H9 (cell line): Measurements from ENCODE around the gene GALE. TPM values are rescaled to one million over a fixed set of nuclear protein-coding genes. Genes with fewer than 3 reads are reported as not detected.

Experiments used
- DNase-seq: peaks from one replicate; pipeline ENCODE4 v3.0.0-alpha.2; 2017
- H2AFZ ChIP-seq: one replicate; pipeline ENCODE4 v1.6.1; 2013; ENCODE audit warnings: mild to moderate bottlenecking, low read length, control low read depth, moderate library complexity
- H2AK5ac ChIP-seq: 2 replicates; pipeline ENCODE4 v1.6.1; 2013; ENCODE audit warnings: low read length, control low read depth, mixed read lengths; ENCODE audit not compliant: insufficient read length
- H2BK120ac ChIP-seq: one replicate; pipeline ENCODE4 v1.6.1; 2013; ENCODE audit warnings: low read depth, mild to moderate bottlenecking, low read length, control low read depth, inconsistent platforms; ENCODE audit not compliant: poor library complexity, severe bottlenecking
- H2BK12ac ChIP-seq: 2 replicates; pipeline ENCODE4 v1.6.1; 2013; ENCODE audit warnings: low read length, control low read depth, mixed read lengths, low read depth; ENCODE audit not compliant: insufficient read length
- H2BK15ac ChIP-seq: 2 replicates; pipeline ENCODE4 v1.6.1; 2013; ENCODE audit warnings: low read depth, low read length, control low read depth
- H2BK20ac ChIP-seq: one replicate; pipeline ENCODE4 v1.6.1; 2013; ENCODE audit warnings: low read depth, mild to moderate bottlenecking, low read length, control low read depth, inconsistent platforms; ENCODE audit not compliant: poor library complexity, severe bottlenecking
- H2BK5ac ChIP-seq: 2 replicates; pipeline ENCODE4 v1.6.1; 2013; ENCODE audit warnings: low read length, control low read depth, mixed read lengths; ENCODE audit not compliant: insufficient read length
- H3K14ac ChIP-seq: 2 replicates; pipeline ENCODE4 v1.6.1; 2013; ENCODE audit warnings: low read length, control low read depth; ENCODE audit not compliant: insufficient read depth
- H3K18ac ChIP-seq: 2 replicates; pipeline ENCODE4 v1.6.1; 2013; ENCODE audit warnings: low read depth, mild to moderate bottlenecking, mixed read lengths, low read length, control low read depth; ENCODE audit not compliant: insufficient read length
- H3K23ac ChIP-seq: 2 replicates; pipeline ENCODE4 v1.6.1; 2013; ENCODE audit warnings: low read length, control low read depth, mixed read lengths, low read depth; ENCODE audit not compliant: insufficient read length
- H3K23me2 ChIP-seq: 2 replicates; pipeline ENCODE4 v1.6.1; 2013; ENCODE audit warnings: low read depth, mild to moderate bottlenecking, mixed read lengths, low read length, control low read depth; ENCODE audit not compliant: insufficient read length, poor library complexity, severe bottlenecking
- H3K27ac ChIP-seq: 2 replicates; pipeline ENCODE4 v1.5.1; 2013; ENCODE audit warnings: low read length, control low read depth, mixed read lengths, low read depth; ENCODE audit not compliant: insufficient read length
- H3K27me3 ChIP-seq: 2 replicates; pipeline ENCODE4 v1.6.1; 2013; ENCODE audit warnings: low read length, control low read depth, inconsistent platforms; ENCODE audit not compliant: insufficient read depth
- H3K4ac ChIP-seq: 2 replicates; pipeline ENCODE4 v1.6.1; 2013; ENCODE audit warnings: low read depth, mild to moderate bottlenecking, control low read depth, inconsistent platforms, low read length, moderate library complexity
- H3K4me1 ChIP-seq: 2 replicates; pipeline ENCODE4 v1.6.1; 2013; ENCODE audit warnings: low read length, control low read depth, inconsistent platforms; ENCODE audit not compliant: insufficient read depth
- H3K4me2 ChIP-seq: 2 replicates; pipeline ENCODE4 v1.6.1; 2013; ENCODE audit warnings: low read length, control low read depth, mixed read lengths; ENCODE audit not compliant: insufficient read length, insufficient read depth
- H3K56ac ChIP-seq: 2 replicates; pipeline ENCODE4 v1.6.1; 2013; ENCODE audit warnings: low read depth, mild to moderate bottlenecking, mixed read lengths, low read length, control low read depth; ENCODE audit not compliant: insufficient read length
- H3K79me1 ChIP-seq: 2 replicates; pipeline ENCODE4 v1.6.1; 2013; ENCODE audit warnings: low read depth, mild to moderate bottlenecking, moderate library complexity, low read length, control low read depth, inconsistent platforms; ENCODE audit not compliant: insufficient read depth, poor library complexity, severe bottlenecking
- H3K79me2 ChIP-seq: 2 replicates; pipeline ENCODE4 v1.6.1; 2013; ENCODE audit warnings: low read length, control low read depth, inconsistent platforms; ENCODE audit not compliant: insufficient read depth
- H3K9ac ChIP-seq: 2 replicates; pipeline ENCODE4 v1.6.1; 2013; ENCODE audit warnings: low read length, control low read depth, mixed read lengths; ENCODE audit not compliant: insufficient read length; ENCODE audit errors: extremely low read depth
- H3K9me3 ChIP-seq: one replicate; pipeline ENCODE4 v1.6.1; 2013; ENCODE audit warnings: low read depth, low read length, inconsistent platforms; ENCODE audit not compliant: control insufficient read depth
- H3T11ph ChIP-seq: one replicate; pipeline ENCODE4 v1.6.1; 2013; ENCODE audit warnings: mild to moderate bottlenecking, low read length, control low read depth, inconsistent platforms
- H4K20me1 ChIP-seq: one replicate; pipeline ENCODE4 v1.6.1; 2013; ENCODE audit not compliant: control insufficient read depth, insufficient read length, insufficient read depth
- H4K5ac ChIP-seq: 2 replicates; pipeline ENCODE4 v1.6.1; 2013; ENCODE audit warnings: low read depth, mild to moderate bottlenecking, mixed read lengths, low read length, control low read depth; ENCODE audit not compliant: insufficient read length
- H4K8ac ChIP-seq: replicated peaks from 2 replicates; pipeline ENCODE4 v1.6.1; 2013; ENCODE audit warnings: low read length, control low read depth, mixed read lengths, low read depth; ENCODE audit not compliant: insufficient read length
- H4K91ac ChIP-seq: 2 replicates; pipeline ENCODE4 v1.6.1; 2013; ENCODE audit warnings: low read depth, mild to moderate bottlenecking, moderate library complexity, mixed read lengths, low read length, control low read depth; ENCODE audit not compliant: insufficient read length
- H3K27ac Mint-ChIP-seq, 3 experiments: 2 replicates in 2 of 3; 3 replicates in 1 of 3; pipeline ENCODE4 v1.8.0; 2020 to 2021; ENCODE audit warnings: mixed read lengths in 3 of 3, mild to moderate bottlenecking in 1 of 3, moderate library complexity in 1 of 3
- H3K27me3 Mint-ChIP-seq: 2 replicates; pipeline ENCODE4 v1.8.0; 2021; ENCODE audit warnings: low read depth, mild to moderate bottlenecking, moderate library complexity, mixed read lengths
- H3K36me3 Mint-ChIP-seq, 3 experiments: 2 replicates in 2 of 3; 3 replicates in 1 of 3; pipeline ENCODE4 v1.8.0; 2020 to 2021; ENCODE audit warnings: low read depth in 3 of 3, mixed read lengths in 3 of 3; ENCODE audit not compliant: insufficient read depth in 1 of 3
- H3K4me1 Mint-ChIP-seq, 2 experiments: 2 replicates each; pipeline ENCODE4 v1.8.0; 2020; ENCODE audit warnings: mixed read lengths in 2 of 2
- H3K4me3 Mint-ChIP-seq, 2 experiments: 2 replicates in 1 of 2; 3 replicates in 1 of 2; pipeline ENCODE4 v1.8.0; 2020 to 2021; ENCODE audit warnings: mild to moderate bottlenecking in 2 of 2, mixed read lengths in 2 of 2, moderate library complexity in 1 of 2
- H3K9me3 Mint-ChIP-seq, 2 experiments: 2 replicates in 1 of 2; 3 replicates in 1 of 2; pipeline ENCODE4 v1.8.0; 2020; ENCODE audit warnings: mild to moderate bottlenecking in 2 of 2, mixed read lengths in 2 of 2, moderate library complexity in 1 of 2
- CTCF ChIP-seq: fragments of 200-600 bp; sonication (generic); conservative IDR thresholded peaks from 3 replicates; pipeline ENCODE4 v1.8.0; 2021; ENCODE audit warnings: antibody characterized with exemption, mild to moderate bottlenecking
- WGBS: extraction: QIAGEN DNeasy Blood & Tissue Kit; methylation state at CpG from one replicate; pipeline ENCODE4 v1.1.7; 2013; ENCODE audit warnings: missing lambda C conversion rate, low lambda C conversion rate, mixed read lengths; ENCODE audit not compliant: insufficient read length; ENCODE audit errors: extremely low coverage; 5-methylcytosine and 5-hydroxymethylcytosine counted together
- total RNA-seq: library from RNA; stranded (reverse); gene quantifications from 2 replicates; pipeline ENCODE4 v1.2.1, GENCODE V29; 2021

Gene GALE
- total RNA-seq, 1 experiment from 2014 or later: 36.0 TPM

GRCh38 chr1:23788695-23789094 lies 11.9 kb downstream of the GALE start:
- Histone ChIP-seq H2BK20ac (no peak overlapping the region), H3K79me1 (peaks cover 8% of the 10 kb centered on the region), H3K23ac (no peak overlapping the region), H2BK120ac (no peak overlapping the region), H2BK15ac (no peak overlapping the region), H3K27ac (no peak overlapping the region), H3K27me3 (no peaks in the 10 kb centered on the region), H4K91ac (no peak overlapping the region), H3K9ac (no peak overlapping the region), H3K9me3 (no peaks in the 10 kb centered on the region), H3K56ac (no peak overlapping the region), H4K5ac (no peak overlapping the region), H3K4me2 (no peak overlapping the region), H2BK5ac (no peak overlapping the region), H3K4me1 (no peaks in the 10 kb centered on the region), H4K20me1 (no peaks in the 10 kb centered on the region), H3K14ac (no peak overlapping the region), H3K18ac (no peak overlapping the region), H2BK12ac (no peak overlapping the region), H2AFZ (no peak overlapping the region), H3K79me2 (peaks cover 6% of the 10 kb centered on the region; the same call in 1 of the 2 replicates), H2AK5ac (no peak overlapping the region), H3K23me2 (peaks cover 16% of the 10 kb centered on the region), H3T11ph (no peak overlapping the region), H3K4ac (no peak overlapping the region), H4K8ac (no peak overlapping the region)
- Mint-ChIP-seq H3K36me3 (peaks cover 30 to 60% (median 47%) of the 10 kb centered on the region in 3 experiments), H3K9me3 (no peaks in the 10 kb centered on the region), H3K4me3 (no peak overlapping the region), H3K27ac (peak overlapping the region in 1 of 3 experiments; percentile 33; a peak in 1 of 7 replicates), H3K27me3 (no peaks in the 10 kb centered on the region), H3K4me1 (peaks cover 11 to 20% of the 10 kb centered on the region in 2 experiments)
- no peak for DNase-seq
- no peak for TF ChIP-seq CTCF
- WGBS: no CpG with 5 or more reads among the region's 3 CpGs
